Activated T-cell treated with anti-CD3 and anti-CD28 coated beads, Interleukin-2, amount 50 U/mL, for 48 hours (primary cell): ENCODE results near the gene ADAM12.

Experiments used
- DNase-seq, 2 experiments: peaks; one replicate each; pipeline ENCODE4 v3.0.0-alpha.2; 2020

Gene ADAM12

DNA sequence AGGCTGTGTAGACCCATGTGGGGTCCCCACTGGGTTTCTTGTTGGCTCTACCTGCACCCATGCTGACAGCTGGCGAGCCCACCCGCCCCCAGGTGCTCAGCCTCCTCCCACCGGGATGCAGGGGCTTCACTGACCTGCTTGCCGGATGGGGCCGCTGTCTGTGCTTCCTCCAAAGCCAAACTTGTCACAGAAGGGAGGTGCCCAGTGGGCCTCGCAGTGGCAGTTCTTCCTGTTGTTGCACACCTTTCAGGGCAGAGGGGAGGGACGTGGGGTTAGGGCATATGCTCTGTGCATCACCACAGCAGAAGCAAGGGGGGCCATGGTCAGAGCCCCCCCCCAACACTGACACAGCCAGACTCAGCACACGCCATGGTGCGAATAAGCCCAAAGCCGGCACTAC lies 345.4 kb downstream of the ADAM12 start:
- no peak for DNase-seq

- DNase-seq, result no peak
Observed at GRCh38 chr10:126042354-126042753, 345.9 kb downstream of the ADAM12 start.

- DNase-seq, result peak; percentile 61 to 68
Observed at GRCh38 chr10:126041804-126042231, 346.5 kb downstream of the ADAM12 start.

DNA sequence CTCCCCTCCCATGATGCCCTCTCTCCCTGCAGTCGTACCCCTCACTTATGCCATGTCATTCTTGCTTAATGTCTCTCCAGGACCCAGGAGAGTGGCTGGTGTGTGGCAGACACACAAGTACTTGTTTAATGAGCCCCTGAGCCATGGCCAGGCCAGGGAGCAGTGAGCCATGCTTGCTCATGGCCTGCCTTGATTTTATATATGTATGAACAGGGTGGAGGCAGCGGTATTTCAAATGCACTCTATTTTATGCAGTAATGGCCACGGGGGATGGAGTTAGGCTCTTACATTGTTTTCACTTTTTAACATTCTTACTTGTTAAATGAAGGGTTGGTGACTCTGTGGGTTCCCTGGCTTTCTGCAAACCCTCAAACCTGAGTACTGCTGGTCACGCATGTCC lies 347.2 kb downstream of the ADAM12 start:
- no peak for DNase-seq

DNA sequence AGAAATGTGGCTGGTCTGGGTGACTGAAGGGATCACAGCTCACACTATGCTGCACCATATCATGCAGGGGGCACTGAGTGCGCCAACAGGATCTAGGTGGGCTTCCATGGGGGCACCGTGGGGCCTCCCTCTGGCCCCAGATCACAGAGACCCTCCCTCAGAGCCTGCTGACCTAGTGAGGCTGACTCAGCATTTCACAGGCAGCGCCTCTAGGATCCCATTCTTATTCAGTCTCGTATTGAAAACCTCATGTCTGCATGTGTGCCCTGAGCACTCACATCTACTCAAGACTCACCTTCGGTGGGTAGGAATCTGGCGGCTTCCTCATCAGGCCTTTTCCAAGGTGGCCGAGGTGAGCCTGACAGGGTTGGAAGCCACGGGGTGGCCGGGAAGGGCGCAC lies 350.3 kb downstream of the ADAM12 start:
- DNase-seq, result no peak

- DNase-seq, result no peak
Observed at GRCh38 chr10:126036515-126036914, 351.8 kb downstream of the ADAM12 start.

GRCh38 chr10:126034586-126034985 lies 353.7 kb downstream of the ADAM12 start:
- DNase-seq, result no peak

DNA sequence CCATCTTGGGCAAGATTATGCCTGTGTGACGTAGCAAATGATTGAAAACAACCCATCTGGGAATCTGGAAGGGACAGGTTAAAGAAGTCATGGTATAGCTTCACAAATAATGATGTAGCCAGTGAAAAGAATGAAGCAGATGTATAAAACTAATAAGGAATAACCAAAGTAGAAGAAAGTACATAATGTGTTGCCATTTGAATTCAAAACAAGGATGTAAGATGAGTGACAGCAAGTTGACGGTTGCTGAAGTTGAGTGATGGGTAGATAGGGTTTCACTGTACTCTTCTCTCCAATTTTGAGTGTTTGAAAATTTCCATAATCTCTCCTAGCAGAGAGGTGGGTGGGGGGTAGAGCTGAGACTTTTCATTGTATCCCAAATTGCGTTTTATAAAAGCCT lies 358.3 kb downstream of the ADAM12 start:
- no peak for DNase-seq

GRCh38 chr10:126027692-126028091 lies 360.6 kb downstream of the ADAM12 start:
- no peak for DNase-seq

- no peak for DNase-seq
Observed at GRCh38 chr10:126022841-126023240, 365.4 kb downstream of the ADAM12 start.

- DNase-seq, result no peak
Observed at GRCh38 chr10:126021833-126022500, 366.3 kb downstream of the ADAM12 start.

- DNase-seq, result no peak
Observed at GRCh38 chr10:126017961-126018560, 370.2 kb downstream of the ADAM12 start.

DNA sequence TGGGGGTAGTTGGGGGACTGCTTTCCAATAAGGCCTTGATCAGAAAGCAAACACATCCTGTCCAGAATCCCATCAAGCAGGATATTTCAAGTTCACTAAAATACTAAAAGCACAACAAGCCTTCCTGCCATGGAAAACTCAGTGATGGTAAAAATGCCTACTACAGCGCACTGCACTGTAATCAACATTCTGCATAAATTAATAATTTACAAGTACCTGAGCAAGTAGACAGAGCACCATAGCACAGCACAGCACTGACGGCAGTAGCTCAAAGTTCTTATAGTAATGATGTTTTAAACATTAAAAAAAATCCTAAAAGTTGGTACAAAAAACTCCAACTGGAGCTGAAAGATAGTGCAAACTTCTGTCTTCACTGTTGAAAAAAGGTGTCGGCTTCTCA lies 371.4 kb downstream of the ADAM12 start:
- DNase-seq, result no peak

DNA sequence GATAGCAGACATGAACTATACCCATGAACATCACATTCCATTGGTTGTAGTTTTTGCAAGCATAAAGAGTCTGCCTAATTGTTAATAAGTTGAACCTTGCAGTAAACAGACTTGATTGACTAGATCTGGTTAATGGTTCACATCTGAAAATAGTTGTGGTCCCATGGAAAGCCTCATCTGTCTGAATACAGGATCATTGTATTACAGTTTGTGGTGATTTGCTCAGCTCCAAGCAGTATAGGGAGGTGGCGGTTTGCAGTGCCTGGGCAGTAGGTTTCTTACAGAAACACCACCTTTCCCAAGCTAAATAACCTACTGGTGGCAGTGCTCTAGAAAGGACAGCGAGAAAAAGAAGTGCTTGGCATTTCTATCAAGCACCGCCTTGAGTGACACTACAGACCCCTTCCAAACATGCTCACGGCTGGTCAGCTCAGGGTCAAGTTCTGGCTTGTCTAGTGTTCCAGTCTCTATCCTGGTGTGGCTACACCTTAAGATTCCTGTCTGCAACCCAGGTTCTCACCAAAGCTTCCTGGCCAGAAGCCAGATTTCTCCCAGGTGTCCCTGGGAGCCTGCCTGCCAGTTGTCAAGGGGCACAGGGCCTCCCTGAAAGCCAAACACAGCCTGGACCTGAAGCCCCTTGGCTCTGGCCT lies 372.0 kb downstream of the ADAM12 start:
- no peak for DNase-seq

- no peak for DNase-seq
Observed at GRCh38 chr10:126015413-126015812, 372.9 kb downstream of the ADAM12 start.

DNA sequence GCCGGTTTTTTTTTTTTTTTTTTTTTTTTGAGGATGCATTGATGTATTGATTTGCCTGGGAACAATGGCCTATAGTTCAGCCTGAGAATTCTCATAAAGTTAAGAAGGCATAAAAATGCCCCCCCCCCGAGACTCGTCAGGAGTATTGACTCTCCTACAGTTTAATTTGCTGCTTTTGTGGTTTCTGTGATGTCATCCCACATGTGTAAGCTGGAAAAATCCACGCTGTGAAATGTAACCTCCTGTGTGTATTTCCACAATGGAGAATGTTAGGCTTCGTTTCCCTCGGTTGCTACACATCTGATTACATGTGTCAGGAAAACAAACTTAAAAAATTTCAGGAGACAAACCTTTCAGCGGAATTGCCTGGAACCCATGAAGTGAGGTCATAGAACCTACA lies 374.0 kb downstream of the ADAM12 start:
- no peak for DNase-seq

- DNase-seq, result peak in 1 of 2 experiments; percentile 19
Observed at GRCh38 chr10:126013489-126014281, 374.6 kb downstream of the ADAM12 start.

DNA sequence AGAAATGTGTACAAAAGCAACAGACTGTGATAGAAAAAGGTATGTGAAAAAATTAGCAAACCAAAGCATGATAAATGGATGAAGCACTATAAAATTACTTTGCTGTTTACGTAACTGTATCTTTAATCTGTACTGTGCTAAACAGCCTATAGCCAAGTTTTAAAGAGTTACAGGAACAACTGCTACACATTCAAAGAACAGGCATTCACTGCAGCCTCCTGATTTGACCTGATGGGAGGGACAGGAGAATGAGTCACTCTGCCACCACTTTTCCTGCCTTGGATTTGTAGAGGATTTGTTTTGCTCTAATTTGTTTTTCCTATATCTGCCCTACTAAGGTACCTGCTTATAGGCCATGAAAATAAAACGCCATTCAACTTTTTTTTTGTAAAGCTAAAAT lies 375.8 kb downstream of the ADAM12 start:
- DNase-seq, result no peak

GRCh38 chr10:126011995-126012394 lies 376.3 kb downstream of the ADAM12 start:
- DNase-seq, result no peak

GRCh38 chr10:126009650-126010049 lies 378.6 kb downstream of the ADAM12 start:
- no peak for DNase-seq

- DNase-seq, result no peak
Observed at GRCh38 chr10:126006906-126007305, 381.4 kb downstream of the ADAM12 start.

GRCh38 chr10:126006264-126006663 lies 382.0 kb downstream of the ADAM12 start:
- DNase-seq, result no peak

DNA sequence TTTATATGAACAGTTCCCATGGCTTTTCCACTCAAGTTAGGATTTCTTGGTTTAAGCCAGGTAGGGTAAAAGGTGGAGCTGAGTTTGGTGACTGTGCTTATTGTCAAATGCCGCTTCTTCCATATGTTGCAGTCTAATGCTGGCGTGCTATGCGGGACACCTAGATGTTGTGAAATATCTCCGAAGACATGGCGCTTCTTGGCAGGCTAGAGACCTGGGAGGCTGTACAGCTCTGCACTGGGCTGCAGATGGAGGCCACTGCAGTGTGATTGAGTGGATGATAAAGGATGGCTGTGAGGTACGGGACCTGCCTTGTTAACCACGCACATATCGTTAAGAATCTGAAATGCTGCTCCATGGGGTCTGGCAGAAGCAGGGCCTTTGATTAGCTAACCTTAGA lies 383.5 kb downstream of the ADAM12 start:
- no peak for DNase-seq

- no peak for DNase-seq
Observed at GRCh38 chr10:126001576-126001975, 386.7 kb downstream of the ADAM12 start.
